Stimulated activated memory B cell treated with anti-CD40 and anti-IgM and Interleukin-4, amounts not matched to agents 10 μg/mL and 1 μg/mL and 100 μg/mL, for 72 hours (primary cell): ENCODE results near the gene CRTC3.

Experiments
- ATAC-seq: fragments of 150-1000 bp; cut with Tn5 transposase; 2 replicates; pipeline ENCODE4 v1.10.0; 2021
- H3K27ac Mint-ChIP-seq: one replicate; pipeline ENCODE4 v1.8.0; 2022; ENCODE audit warnings: mild to moderate bottlenecking, mixed read lengths
- H3K27me3 Mint-ChIP-seq: one replicate; pipeline ENCODE4 v1.8.0; 2022; ENCODE audit warnings: mixed read lengths
- H3K36me3 Mint-ChIP-seq: one replicate; pipeline ENCODE4 v1.8.0; 2022; ENCODE audit warnings: mixed read lengths
- H3K4me1 Mint-ChIP-seq: one replicate; pipeline ENCODE4 v1.8.0; 2022; ENCODE audit warnings: mixed read lengths
- H3K4me3 Mint-ChIP-seq: one replicate; pipeline ENCODE4 v1.8.0; 2022; ENCODE audit warnings: mild to moderate bottlenecking, moderate library complexity, mixed read lengths
- H3K9me3 Mint-ChIP-seq: one replicate; pipeline ENCODE4 v1.8.0; 2022; ENCODE audit warnings: mixed read lengths

Gene CRTC3

GRCh38 chr15:90529371-90530249 lies at the start of gene CRTC3:
Gene CRTC3, plus strand, starts transcription at chr15:90529923. Its CDS starts 149 bp downstream, at chr15:90530072.
- Mint-ChIP-seq H3K27ac (peak within 1 kb of the TSS; percentile 79), H3K36me3 (no peaks in the 10 kb centered on the region), H3K9me3 (no peaks in the 10 kb centered on the region), H3K4me1 (peaks cover 37% of the 10 kb centered on the region), H3K4me3 (peak within 1 kb of the TSS; percentile 92), H3K27me3 (no peaks in the 10 kb centered on the region)
- ATAC-seq, result peak; percentile 90

- peak; percentile 70 for ATAC-seq
- no peaks in the 10 kb centered on the region for H3K27me3 Mint-ChIP-seq
- H3K4me3 Mint-ChIP-seq, result peak overlapping the region; percentile 29
- no peaks in the 10 kb centered on the region for H3K9me3 Mint-ChIP-seq
- peak overlapping the region; percentile 50 for H3K27ac Mint-ChIP-seq
- peaks cover 70% of the 10 kb centered on the region for H3K36me3 Mint-ChIP-seq
- H3K4me1 Mint-ChIP-seq, result peaks cover 28% of the 10 kb centered on the region
Measured at GRCh38 chr15:90481023-90481422, 48.7 kb upstream of the CRTC3 start.

- Mint-ChIP-seq H3K27ac (no peak overlapping the region), H3K4me1 (peaks cover 28% of the 10 kb centered on the region), H3K36me3 (peaks cover 69% of the 10 kb centered on the region), H3K4me3 (no peak overlapping the region), H3K9me3 (no peaks in the 10 kb centered on the region), H3K27me3 (no peaks in the 10 kb centered on the region)
- no peak for ATAC-seq
Measured at GRCh38 chr15:90482124-90483011, 47.4 kb upstream of the CRTC3 start.

- no peak for ATAC-seq
- no peak overlapping the region for H3K27ac Mint-ChIP-seq
- H3K36me3 Mint-ChIP-seq, result peaks cover 69% of the 10 kb centered on the region
- H3K4me3 Mint-ChIP-seq, result no peak overlapping the region
- peaks cover 27% of the 10 kb centered on the region for H3K4me1 Mint-ChIP-seq
- no peaks in the 10 kb centered on the region for H3K27me3 Mint-ChIP-seq
- H3K9me3 Mint-ChIP-seq, result no peaks in the 10 kb centered on the region
Measured at GRCh38 chr15:90483012-90483307, 46.8 kb upstream of the CRTC3 start.

GRCh38 chr15:90483637-90484036 lies 46.1 kb upstream of the CRTC3 start:
- H3K27me3 Mint-ChIP-seq, result no peaks in the 10 kb centered on the region
- H3K36me3 Mint-ChIP-seq, result peaks cover 69% of the 10 kb centered on the region
- no peaks in the 10 kb centered on the region for H3K9me3 Mint-ChIP-seq
- peaks cover 20% of the 10 kb centered on the region for H3K4me1 Mint-ChIP-seq
- no peak overlapping the region for H3K27ac Mint-ChIP-seq
- no peak overlapping the region for H3K4me3 Mint-ChIP-seq
- ATAC-seq, result no peak

GRCh38 chr15:90487186-90487585 lies 42.5 kb upstream of the CRTC3 start:
- Mint-ChIP-seq H3K4me3 (no peak overlapping the region), H3K27ac (no peak overlapping the region), H3K36me3 (peaks cover 78% of the 10 kb centered on the region), H3K9me3 (no peaks in the 10 kb centered on the region), H3K4me1 (no peaks in the 10 kb centered on the region), H3K27me3 (no peaks in the 10 kb centered on the region)
- ATAC-seq, result no peak

- ATAC-seq, result no peak
Measured at GRCh38 chr15:90489514-90489913, 40.2 kb upstream of the CRTC3 start.

GRCh38 chr15:90489944-90490343 lies 39.8 kb upstream of the CRTC3 start:
- no peak overlapping the region for H3K4me3 Mint-ChIP-seq
- H3K36me3 Mint-ChIP-seq, result peaks cover 79% of the 10 kb centered on the region
- ATAC-seq, result no peak
- no peak overlapping the region for H3K27ac Mint-ChIP-seq
- no peaks in the 10 kb centered on the region for H3K4me1 Mint-ChIP-seq
- H3K9me3 Mint-ChIP-seq, result no peaks in the 10 kb centered on the region
- no peaks in the 10 kb centered on the region for H3K27me3 Mint-ChIP-seq

More at GRCh38 chr15:90489514-90489913, 40.2 kb upstream of the CRTC3 start:
- Mint-ChIP-seq H3K4me3 (no peak overlapping the region), H3K9me3 (no peaks in the 10 kb centered on the region), H3K27ac (no peak overlapping the region), H3K4me1 (no peaks in the 10 kb centered on the region), H3K36me3 (peaks cover 82% of the 10 kb centered on the region), H3K27me3 (no peaks in the 10 kb centered on the region)

GRCh38 chr15:90493647-90494046 lies 36.1 kb upstream of the CRTC3 start:
- Mint-ChIP-seq H3K36me3 (peaks cover 81% of the 10 kb centered on the region), H3K27me3 (no peaks in the 10 kb centered on the region), H3K4me3 (no peak overlapping the region), H3K9me3 (no peaks in the 10 kb centered on the region), H3K27ac (no peak overlapping the region), H3K4me1 (no peaks in the 10 kb centered on the region)
- no peak for ATAC-seq

- H3K4me1 Mint-ChIP-seq, result no peaks in the 10 kb centered on the region
- H3K36me3 Mint-ChIP-seq, result peaks cover 85% of the 10 kb centered on the region
- no peak overlapping the region for H3K27ac Mint-ChIP-seq
- ATAC-seq, result no peak
- no peak overlapping the region for H3K4me3 Mint-ChIP-seq
- no peaks in the 10 kb centered on the region for H3K9me3 Mint-ChIP-seq
- H3K27me3 Mint-ChIP-seq, result no peaks in the 10 kb centered on the region
Measured at GRCh38 chr15:90495067-90495466, 34.7 kb upstream of the CRTC3 start.

GRCh38 chr15:90496791-90497190 lies 32.9 kb upstream of the CRTC3 start:
- Mint-ChIP-seq H3K9me3 (no peaks in the 10 kb centered on the region), H3K4me1 (no peaks in the 10 kb centered on the region), H3K4me3 (no peak overlapping the region), H3K27ac (no peak overlapping the region), H3K36me3 (peaks cover 77% of the 10 kb centered on the region), H3K27me3 (no peaks in the 10 kb centered on the region)
- ATAC-seq, result no peak

- H3K9me3 Mint-ChIP-seq, result no peaks in the 10 kb centered on the region
- H3K4me3 Mint-ChIP-seq, result no peak overlapping the region
- ATAC-seq, result no peak
- peaks cover 76% of the 10 kb centered on the region for H3K36me3 Mint-ChIP-seq
- H3K4me1 Mint-ChIP-seq, result no peaks in the 10 kb centered on the region
- H3K27me3 Mint-ChIP-seq, result no peaks in the 10 kb centered on the region
- no peak overlapping the region for H3K27ac Mint-ChIP-seq
Measured at GRCh38 chr15:90497376-90497775, 32.3 kb upstream of the CRTC3 start.

- no peaks in the 10 kb centered on the region for H3K4me1 Mint-ChIP-seq
- H3K27ac Mint-ChIP-seq, result no peak overlapping the region
- peaks cover 74% of the 10 kb centered on the region for H3K36me3 Mint-ChIP-seq
Measured at GRCh38 chr15:90497912-90498311, 31.8 kb upstream of the CRTC3 start.

GRCh38 chr15:90500171-90500570 lies 29.6 kb upstream of the CRTC3 start:
- H3K4me3 Mint-ChIP-seq, result no peak overlapping the region
- no peaks in the 10 kb centered on the region for H3K4me1 Mint-ChIP-seq
- H3K36me3 Mint-ChIP-seq, result peaks cover 60% of the 10 kb centered on the region

More at GRCh38 chr15:90497912-90498311, 31.8 kb upstream of the CRTC3 start:
- no peak for ATAC-seq
- Mint-ChIP-seq H3K9me3 (no peaks in the 10 kb centered on the region), H3K27me3 (no peaks in the 10 kb centered on the region), H3K4me3 (no peak overlapping the region)

GRCh38 chr15:90501898-90502297 lies 27.8 kb upstream of the CRTC3 start:
- Mint-ChIP-seq H3K4me3 (no peak overlapping the region), H3K27me3 (no peaks in the 10 kb centered on the region), H3K9me3 (no peaks in the 10 kb centered on the region), H3K4me1 (no peaks in the 10 kb centered on the region), H3K36me3 (peaks cover 45% of the 10 kb centered on the region), H3K27ac (no peak overlapping the region)
- ATAC-seq, result peak; percentile 58

More at GRCh38 chr15:90500171-90500570, 29.6 kb upstream of the CRTC3 start:
- no peaks in the 10 kb centered on the region for H3K27me3 Mint-ChIP-seq
- ATAC-seq, result no peak
- peak overlapping the region; percentile 28 for H3K27ac Mint-ChIP-seq
- no peaks in the 10 kb centered on the region for H3K9me3 Mint-ChIP-seq
